Measurements from ENCODE around the gene GFER. TPM values are rescaled to one million over a fixed set of nuclear protein-coding genes. Genes with fewer than 3 reads are reported as not detected.
A peak's percentile ranks its signal among the peaks of the same experiment; 100 is the strongest.
"Not testable (repeated sequence)": the region's sequence is repeated elsewhere in the genome, so short reads cannot be mapped to it uniquely, and the experiment has no call there.

Gene GFER
- total RNA-seq, 4 donors from 2014 or later, result 12.8 to 45.6 (median 25.1) TPM

DNA sequence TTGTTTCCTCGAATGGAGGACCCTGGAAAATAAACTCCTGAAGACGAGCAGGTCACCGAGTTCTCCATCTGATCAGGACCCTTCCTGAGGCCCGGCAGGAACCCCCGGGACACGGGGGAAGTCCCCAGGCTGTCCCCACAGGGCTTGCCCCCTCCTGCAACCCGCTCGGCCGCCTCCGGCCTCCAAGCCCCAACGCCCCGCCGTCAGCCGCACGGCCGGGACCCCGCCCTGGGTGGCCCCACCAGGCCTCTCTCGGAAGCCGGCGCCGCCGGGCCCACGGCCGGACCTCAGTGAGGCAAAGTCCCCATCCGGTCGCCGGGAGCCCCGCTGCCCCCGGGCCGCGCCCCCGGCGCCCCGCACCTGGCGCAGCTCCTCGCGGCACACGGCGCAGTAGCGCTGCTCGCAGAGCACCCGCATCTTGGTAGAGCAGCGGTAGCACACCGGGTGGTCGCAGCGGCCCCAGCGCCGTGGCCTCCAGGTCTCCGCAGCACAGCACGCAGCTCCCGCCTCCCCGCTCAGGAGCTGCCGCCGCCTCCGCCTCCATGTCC is 25.2 kb downstream of the GFER start:
- Histone ChIP-seq H3K36me3 (peaks cover 0 to 9% of the 10 kb centered on the region in 2 donors), H3K9me3 (no peaks in the 10 kb centered on the region), H3K4me1 (peaks cover 4 to 60% (median 36%) of the 10 kb centered on the region in 3 donors), H3K4me3 (peak overlapping the region; percentile 70 to 90), H3K27ac (peak overlapping the region; percentile 85 to 95 (median 94)), H3K27me3 (no peaks in the 10 kb centered on the region)
- peak; percentile 21 for ATAC-seq
- TF ChIP-seq CTCF (IDR thresholded peaks at IDR 0.05), result peak in 1 of 4 experiments; percentile 16
- no peak for TF ChIP-seq POLR2AphosphoS5 (IDR thresholded peaks at IDR 0.05)
- WGBS, 2 donors (ENCODE audit: low coverage in 1 of 2), result no CpG with 5 or more reads among the region's 55 CpGs

- TF ChIP-seq POLR2A (IDR thresholded peaks at IDR 0.05), result peak; percentile 89 to 93
- TF ChIP-seq EP300 (IDR thresholded peaks at IDR 0.05), result no peak
- peak in 3 of 4 experiments; percentile 11 to 26 (median 20) for TF ChIP-seq CTCF (IDR thresholded peaks at IDR 0.05)
- TF ChIP-seq POLR2AphosphoS5 (IDR thresholded peaks at IDR 0.05), result peak; percentile 88
- 0 to 8% methylated on average over 2 to 8 of the region's 52 CpGs for WGBS, 2 donors (ENCODE audit: low coverage in 1 of 2)
- Histone ChIP-seq H3K9me3 (no peaks in the 10 kb centered on the region), H3K4me1 (peaks cover 4 to 53% (median 33%) of the 10 kb centered on the region in 3 donors), H3K4me3 (peak within 1 kb of the TSS; percentile 70 to 90), H3K27ac (peak within 1 kb of the TSS; percentile 92 to 95 (median 94)), H3K36me3 (peaks cover 0 to 4% of the 10 kb centered on the region in 2 donors), H3K27me3 (no peaks in the 10 kb centered on the region)
- ATAC-seq, result peak; percentile 96
Observed at GRCh38 chr16:2009791-2010510, 26.0 kb downstream of the GFER start, which contains the start of gene ZNF598. TSS of gene ZNF598 (minus strand) at chr16:2009821.

DNA sequence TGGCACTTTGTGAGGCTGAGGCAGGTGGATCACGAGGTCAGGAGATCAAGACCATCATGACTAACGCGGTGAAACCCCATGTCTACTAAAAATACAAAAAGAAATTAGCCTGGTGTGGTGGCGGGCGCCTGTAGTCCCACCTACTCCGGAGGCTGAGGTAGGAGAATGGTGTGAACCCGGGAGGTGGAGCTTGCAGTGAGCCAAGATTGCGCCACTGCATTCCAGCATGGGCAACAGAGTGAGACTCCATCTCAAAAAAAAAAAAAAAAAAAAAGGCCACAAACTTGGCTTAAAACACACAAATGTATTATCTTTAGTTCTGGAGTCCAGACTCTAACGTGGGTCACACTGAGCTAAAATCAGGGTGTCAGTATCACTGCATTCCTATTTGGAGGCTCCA is 27.7 kb downstream of the GFER start:
- not testable (repeated sequence) for H3K27me3 ChIP-seq, H3K27ac ChIP-seq, H3K9me3 ChIP-seq, H3K36me3 ChIP-seq, H3K4me3 ChIP-seq, ATAC-seq
- WGBS, 2 donors (ENCODE audit: low coverage in 1 of 2), result 66 to 79% methylated on average over 4 to 9 of the region's 9 CpGs
- H3K4me1 ChIP-seq, result peaks cover 4 to 35% (median 25%) of the 10 kb centered on the region in 3 donors

DNA sequence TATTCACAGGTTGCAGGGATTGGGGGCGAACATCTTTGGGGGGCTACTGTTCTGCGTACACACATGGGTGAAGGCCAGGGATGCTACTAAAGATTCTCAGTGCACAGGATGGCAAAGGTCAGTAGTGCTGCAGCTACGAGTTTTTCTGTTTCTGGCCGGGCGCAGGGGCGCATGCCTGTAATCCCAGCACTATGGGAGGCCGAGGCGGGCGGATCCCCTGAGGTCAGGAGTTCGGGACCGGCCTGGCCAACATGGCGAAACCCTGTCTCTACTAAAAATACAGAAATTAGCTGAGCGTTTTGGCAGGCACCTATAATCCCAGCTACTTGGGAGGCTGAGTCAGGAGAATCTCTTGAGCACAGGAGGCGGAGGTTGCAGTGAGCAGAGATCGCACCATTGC is 29.5 kb downstream of the GFER start:
- Histone ChIP-seq H3K9me3 (no peaks in the 10 kb centered on the region), H3K36me3 (no peaks in the 10 kb centered on the region), H3K4me1 (peaks cover 0 to 17% (median 8%) of the 10 kb centered on the region in 3 donors), H3K4me3 (no peak overlapping the region), H3K27me3 (peaks cover 20% of the 10 kb centered on the region), H3K27ac (no peak overlapping the region)
- TF ChIP-seq CTCF (IDR thresholded peaks at IDR 0.05), result no peak
- TF ChIP-seq POLR2AphosphoS5 (IDR thresholded peaks at IDR 0.05), result no peak
- no peak for TF ChIP-seq EP300 (IDR thresholded peaks at IDR 0.05)
- no peak for TF ChIP-seq POLR2A (IDR thresholded peaks at IDR 0.05)
- 77 to 82% methylated on average over 5 to 12 of the region's 15 CpGs for WGBS, 2 donors (ENCODE audit: low coverage in 1 of 2)
- ATAC-seq, result no peak

GRCh38 chr16:2015117-2015946 is 31.3 kb downstream of the GFER start:
- TF ChIP-seq CTCF (IDR thresholded peaks at IDR 0.05) (no peak), POLR2A (IDR thresholded peaks at IDR 0.05) (no peak), POLR2AphosphoS5 (IDR thresholded peaks at IDR 0.05) (no peak), EP300 (IDR thresholded peaks at IDR 0.05) (no peak)
- no peak overlapping the region for H3K27ac ChIP-seq
- H3K9me3 ChIP-seq, result no peaks in the 10 kb centered on the region
- WGBS, 2 donors (ENCODE audit: low coverage in 1 of 2), result 66 to 86% methylated on average over 4 to 15 of the region's 24 CpGs
- peaks cover 0 to 15% (median 8%) of the 10 kb centered on the region in 3 donors for H3K4me1 ChIP-seq
- no peak for ATAC-seq
- H3K36me3 ChIP-seq, result no peaks in the 10 kb centered on the region
- H3K27me3 ChIP-seq, result peaks cover 38% of the 10 kb centered on the region
- H3K4me3 ChIP-seq, result no peak overlapping the region

Data from gastroesophageal sphincter (tissue), 4 donors.